ENCODE data around the gene TRMO.

TRMO gene

GRCh38 chr9:97903177-97903576, 19.1 kb downstream of the TRMO start:
- DNase-seq (ENCODE audit: low read depth) = no peak

GRCh38 chr9:97900738-97901565, 21.3 kb downstream of the TRMO start:
- DNase-seq (ENCODE audit: low read depth) = no peak

GRCh38 chr9:97900103-97900737, 22.1 kb downstream of the TRMO start:
- DNase-seq (ENCODE audit: low read depth) = no peak

GRCh38 chr9:97895695-97896332, 26.5 kb downstream of the TRMO start:
- DNase-seq (ENCODE audit: low read depth) = no peak

- no peak for DNase-seq (ENCODE audit: low read depth)
Measured at GRCh38 chr9:97895211-97895610, 27.1 kb downstream of the TRMO start.

GRCh38 chr9:97892421-97892820, 29.9 kb downstream of the TRMO start:
- DNase-seq (ENCODE audit: low read depth) = no peak

- no peak for DNase-seq (ENCODE audit: low read depth)
Measured at GRCh38 chr9:97891736-97892135, 30.6 kb downstream of the TRMO start.

GRCh38 chr9:97889941-97890887, 32.1 kb downstream of the TRMO start:
- DNase-seq (ENCODE audit: low read depth) = peak; percentile 19

- no peak for DNase-seq (ENCODE audit: low read depth)
Measured at GRCh38 chr9:97880336-97880735, 42.0 kb downstream of the TRMO start.

GRCh38 chr9:97876061-97876460, 46.2 kb downstream of the TRMO start:
- no peak for DNase-seq (ENCODE audit: low read depth)

GRCh38 chr9:97875111-97875510, 47.2 kb downstream of the TRMO start:
- no peak for DNase-seq (ENCODE audit: low read depth)

GRCh38 chr9:97874624-97875023, 47.7 kb downstream of the TRMO start:
- DNase-seq (ENCODE audit: low read depth) = no peak

- DNase-seq (ENCODE audit: low read depth) = no peak
Measured at GRCh38 chr9:97873882-97874281, 48.4 kb downstream of the TRMO start.

- no peak for DNase-seq (ENCODE audit: low read depth)
Measured at GRCh38 chr9:97873425-97873824, 48.9 kb downstream of the TRMO start.

GRCh38 chr9:97868859-97869258, 53.4 kb downstream of the TRMO start:
- DNase-seq (ENCODE audit: low read depth) = no peak

GRCh38 chr9:97866848-97867247, 55.5 kb downstream of the TRMO start:
- DNase-seq (ENCODE audit: low read depth) = no peak

GRCh38 chr9:97866300-97866699, 56.0 kb downstream of the TRMO start:
- no peak for DNase-seq (ENCODE audit: low read depth)

GRCh38 chr9:97864396-97864795, 57.9 kb downstream of the TRMO start:
- no peak for DNase-seq (ENCODE audit: low read depth)

GRCh38 chr9:97863314-97863713, 59.0 kb downstream of the TRMO start:
- no peak for DNase-seq (ENCODE audit: low read depth)

GRCh38 chr9:97861148-97861475, 61.2 kb downstream of the TRMO start:
- no peak for DNase-seq (ENCODE audit: low read depth)

- DNase-seq (ENCODE audit: low read depth) = no peak
Measured at GRCh38 chr9:97860451-97861147, 61.7 kb downstream of the TRMO start.

- no peak for DNase-seq (ENCODE audit: low read depth)
Measured at GRCh38 chr9:97859346-97859745, 63.0 kb downstream of the TRMO start.
